Keratinocyte (primary cell): ENCODE measurements around the gene FKBP1A. TPM values are rescaled to one million over a fixed set of nuclear protein-coding genes. Genes with fewer than 3 reads are reported as not detected.

ENCODE experiments used
- DNase-seq: peaks from one replicate; pipeline ENCODE4 v3.0.0-alpha.2; 2011; ENCODE audit warnings: low read depth, missing footprints, low spot score
- FAIRE-seq: peaks from 2 replicates; lab custom pipeline; 2011; peaks lifted over from hg19 to GRCh38; lab: Jason Lieb, UNC
- H2AFZ ChIP-seq: 2 replicates; pipeline ENCODE4 v1.6.0; 2012; ENCODE audit warnings: low read length, control low read depth, inconsistent platforms; ENCODE audit not compliant: control insufficient read depth
- H3K27ac ChIP-seq: 2 replicates; pipeline ENCODE4 v1.5.1; 2011; ENCODE audit warnings: low read length; ENCODE audit not compliant: control insufficient read depth, insufficient read depth
- H3K27me3 ChIP-seq: 3 replicates; pipeline ENCODE4 v1.6.0; 2011; ENCODE audit warnings: low read length; ENCODE audit not compliant: control insufficient read depth, insufficient read depth; ENCODE audit errors: extremely low read depth
- H3K36me3 ChIP-seq, 2 experiments: 2 replicates in 1 of 2; 3 replicates in 1 of 2; pipeline ENCODE4 v1.5.1; 2011; ENCODE audit warnings: low read length in 2 of 2, mild to moderate bottlenecking in 1 of 2; ENCODE audit not compliant: control insufficient read depth in 2 of 2, insufficient read depth in 2 of 2; ENCODE audit errors: extremely low read depth in 1 of 2
- H3K4me1 ChIP-seq: 3 replicates; pipeline ENCODE4 v1.5.1; 2011; ENCODE audit warnings: low read length; ENCODE audit not compliant: control insufficient read depth, insufficient read depth; ENCODE audit errors: extremely low read depth
- H3K4me2 ChIP-seq: 3 replicates; pipeline ENCODE4 v1.6.0; 2011; ENCODE audit warnings: low read depth, low read length; ENCODE audit not compliant: control insufficient read depth, insufficient read depth; ENCODE audit errors: extremely low read depth
- H3K4me3 ChIP-seq, 3 experiments: fragments of 200-600 bp in 1 of 3; sonication (generic) in 1 of 3; 2 replicates in 2 of 3; 3 replicates in 1 of 3; pipeline ENCODE4 v1.5.1; 2011 to 2016; ENCODE audit warnings: low read length in 3 of 3, mild to moderate bottlenecking in 3 of 3, control low read depth in 2 of 3, inconsistent platforms in 1 of 3, low read depth in 1 of 3, mixed read lengths in 1 of 3, mixed run types in 1 of 3, moderate library complexity in 1 of 3; ENCODE audit not compliant: control insufficient read depth in 2 of 3, insufficient read depth in 2 of 3; ENCODE audit errors: extremely low read depth in 1 of 3
- H3K79me2 ChIP-seq: 2 replicates; pipeline ENCODE4 v1.6.0; 2012; ENCODE audit warnings: low read length; ENCODE audit not compliant: control insufficient read depth, insufficient read depth
- H3K9ac ChIP-seq: 3 replicates; pipeline ENCODE4 v1.6.0; 2011; ENCODE audit warnings: low read length; ENCODE audit not compliant: control insufficient read depth, insufficient read depth; ENCODE audit errors: extremely low read depth
- H3K9me1 ChIP-seq: 3 replicates; pipeline ENCODE4 v1.6.0; 2011; ENCODE audit warnings: low read length; ENCODE audit not compliant: control insufficient read depth, insufficient read depth; ENCODE audit errors: extremely low read depth
- H3K9me3 ChIP-seq: 2 replicates; pipeline ENCODE4 v1.5.1; 2012; ENCODE audit warnings: low read depth, low read length; ENCODE audit not compliant: control insufficient read depth
- H4K20me1 ChIP-seq: 3 replicates; pipeline ENCODE4 v1.6.0; 2011; ENCODE audit warnings: low read length; ENCODE audit not compliant: control insufficient read depth, insufficient read depth; ENCODE audit errors: extremely low read depth
- EZH2 ChIP-seq: IDR thresholded peaks from one replicate; pipeline ENCODE4 v1.6.1; 2012; ENCODE audit warnings: inconsistent platforms, mild to moderate bottlenecking, low read length, moderate library complexity
- dilution Hi-C: fragments of 300-500 bp; cut with MboI; formaldehyde crosslinking; loops from one replicate; pipeline ENCODE4 v1.7.0; 2020; ENCODE audit warnings: low sequenced_read_pairs; ENCODE audit not compliant: extremely low pct_ligation_motif_present
- polyA plus RNA-seq, 5 experiments: library from polyadenylated mRNA; depleted of rRNA in 3 of 5; stranded (reverse) in 3 of 5; stranded (forward) in 1 of 5; unstranded in 1 of 5; fragments of >200 nt; gene quantifications; 1 replicate in 1 of 5; 2 replicates in 3 of 5; 3 replicates in 1 of 5; pipeline versions ENCODE4 v1.2.1 to v1.2.3, GENCODE V29; 2011 to 2012; ENCODE audit warnings: missing spikeins in 2 of 5, low read depth in 1 of 5, low replicate concordance in 1 of 5
- TF ChIP-seq, protein P1 (sequence below), 3 experiments: IDR thresholded peaks in 1 of 3; conservative IDR thresholded peaks in 1 of 3; optimal IDR thresholded peaks in 1 of 3; 2 replicates in 2 of 3; 3 replicates in 1 of 3; pipeline versions ENCODE3 to v1.5.1; 2011; ENCODE audit warnings: low read length in 3 of 3, mild to moderate bottlenecking in 3 of 3, moderate library complexity in 2 of 3, control low read depth in 1 of 3, inconsistent platforms in 1 of 3; ENCODE audit not compliant: insufficient read depth in 2 of 3; ENCODE audit errors: extremely low read depth in 1 of 3

FKBP1A gene
- polyA plus RNA-seq, 1 donor (not counting 4 experiments of a cell fraction or from before 2014, with no cell fraction given): 1,010 TPM

DNA sequence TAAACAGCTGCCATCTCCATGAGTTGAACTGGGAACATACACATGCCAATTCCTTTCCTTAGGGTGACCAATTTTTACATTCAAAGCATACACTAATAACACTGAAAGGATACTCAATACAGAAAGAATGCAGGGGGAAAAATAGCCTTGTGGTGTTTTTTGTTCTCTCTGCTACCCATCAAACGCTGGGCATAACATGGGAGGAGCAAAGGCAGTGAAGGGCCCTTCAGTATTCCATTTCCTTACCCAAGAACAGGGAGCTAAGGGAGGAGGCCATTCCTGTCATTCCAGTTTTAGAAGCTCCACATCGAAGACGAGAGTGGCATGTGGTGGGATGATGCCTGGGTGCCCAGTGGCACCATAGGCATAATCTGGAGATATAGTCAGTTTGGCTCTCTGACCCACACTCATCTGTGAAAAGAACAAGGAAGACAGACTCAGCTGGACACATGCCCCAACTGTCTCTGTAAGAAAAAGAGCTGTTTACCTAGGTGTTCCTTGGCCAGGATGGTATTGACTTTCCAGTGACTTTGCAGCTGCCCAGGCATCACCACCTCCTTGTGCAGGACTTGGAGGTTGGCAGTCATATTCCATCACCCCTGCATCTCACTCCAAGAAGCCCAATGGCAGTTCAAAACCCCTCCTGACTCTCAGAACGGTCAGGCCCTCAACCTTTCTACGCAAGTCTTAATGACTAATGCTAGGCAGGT lies 20.9 kb downstream of the FKBP1A start:
- no peaks in the 10 kb centered on the region for H3K27me3 ChIP-seq
- DNase-seq: no peak
- H3K9me3 ChIP-seq: no peaks in the 10 kb centered on the region
- peaks cover 14% of the 10 kb centered on the region for H4K20me1 ChIP-seq
- peaks cover 26 to 53% of the 10 kb centered on the region in 2 experiments for H3K36me3 ChIP-seq
- H3K79me2 ChIP-seq: peaks cover 78% of the 10 kb centered on the region
- dilution Hi-C loops: no loop called here
- H3K4me3 ChIP-seq: no peak overlapping the region
- no peak overlapping the region for H3K27ac ChIP-seq
- H2AFZ ChIP-seq: no peak overlapping the region
- no peak overlapping the region for H3K4me2 ChIP-seq
- no peaks in the 10 kb centered on the region for H3K9me1 ChIP-seq
- no peak overlapping the region for H3K9ac ChIP-seq
- FAIRE-seq: no peak
- TF ChIP-seq, protein P1, sequence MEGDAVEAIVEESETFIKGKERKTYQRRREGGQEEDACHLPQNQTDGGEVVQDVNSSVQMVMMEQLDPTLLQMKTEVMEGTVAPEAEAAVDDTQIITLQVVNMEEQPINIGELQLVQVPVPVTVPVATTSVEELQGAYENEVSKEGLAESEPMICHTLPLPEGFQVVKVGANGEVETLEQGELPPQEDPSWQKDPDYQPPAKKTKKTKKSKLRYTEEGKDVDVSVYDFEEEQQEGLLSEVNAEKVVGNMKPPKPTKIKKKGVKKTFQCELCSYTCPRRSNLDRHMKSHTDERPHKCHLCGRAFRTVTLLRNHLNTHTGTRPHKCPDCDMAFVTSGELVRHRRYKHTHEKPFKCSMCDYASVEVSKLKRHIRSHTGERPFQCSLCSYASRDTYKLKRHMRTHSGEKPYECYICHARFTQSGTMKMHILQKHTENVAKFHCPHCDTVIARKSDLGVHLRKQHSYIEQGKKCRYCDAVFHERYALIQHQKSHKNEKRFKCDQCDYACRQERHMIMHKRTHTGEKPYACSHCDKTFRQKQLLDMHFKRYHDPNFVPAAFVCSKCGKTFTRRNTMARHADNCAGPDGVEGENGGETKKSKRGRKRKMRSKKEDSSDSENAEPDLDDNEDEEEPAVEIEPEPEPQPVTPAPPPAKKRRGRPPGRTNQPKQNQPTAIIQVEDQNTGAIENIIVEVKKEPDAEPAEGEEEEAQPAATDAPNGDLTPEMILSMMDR (optimal IDR thresholded peaks at IDR 0.05 in 1 of 3, IDR thresholded peaks at IDR 0.05 in 1 of 3, conservative IDR thresholded peaks at IDR 0.05 in 1 of 3; ENCODE audit: extremely low read depth in 1 of 3, insufficient read depth in 2 of 3, low read length in 3 of 3): no peak
- TF ChIP-seq EZH2: no peak
- peaks cover 18% of the 10 kb centered on the region for H3K4me1 ChIP-seq

DNA sequence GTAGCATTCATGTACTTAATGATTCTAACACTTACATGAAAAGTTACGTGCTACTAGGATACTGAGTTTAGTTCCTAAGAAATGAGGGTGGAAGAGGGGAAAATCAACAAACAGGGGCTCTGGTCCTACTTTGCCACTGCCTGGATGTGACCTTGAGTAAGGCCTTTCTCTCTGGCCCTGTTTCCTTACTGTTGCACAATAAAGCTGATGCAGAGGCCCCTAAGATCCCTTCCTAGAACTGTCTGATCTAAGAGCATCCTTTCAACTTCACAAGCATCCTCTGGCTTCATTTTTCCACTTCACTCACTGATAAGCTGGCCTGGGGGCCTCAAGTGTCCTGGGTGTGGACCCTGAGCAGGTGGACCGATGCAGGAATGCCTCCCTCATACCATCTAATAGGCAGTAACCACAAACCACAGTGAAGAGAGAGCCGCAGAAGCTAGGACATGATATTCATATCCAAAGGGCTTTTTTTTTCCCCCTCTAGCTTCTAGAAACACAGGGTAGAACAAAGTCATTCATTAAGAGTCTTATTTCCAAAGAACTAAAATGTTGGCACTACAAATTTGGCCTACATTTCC lies 21.6 kb downstream of the FKBP1A start:
- dilution Hi-C loops: no loop called here
- no peaks in the 10 kb centered on the region for H3K9me3 ChIP-seq
- peaks cover 18% of the 10 kb centered on the region for H3K4me1 ChIP-seq
- H3K9ac ChIP-seq: no peak overlapping the region
- peaks cover 14% of the 10 kb centered on the region for H4K20me1 ChIP-seq
- no peak overlapping the region for H3K4me2 ChIP-seq
- TF ChIP-seq, protein P1 (optimal IDR thresholded peaks at IDR 0.05 in 1 of 3, IDR thresholded peaks at IDR 0.05 in 1 of 3, conservative IDR thresholded peaks at IDR 0.05 in 1 of 3; ENCODE audit: extremely low read depth in 1 of 3, insufficient read depth in 2 of 3, low read length in 3 of 3): no peak
- no peak for TF ChIP-seq EZH2
- FAIRE-seq (no peak), DNase-seq (no peak)
- H3K27ac ChIP-seq: no peak overlapping the region
- H2AFZ ChIP-seq: no peak overlapping the region
- H3K27me3 ChIP-seq: no peaks in the 10 kb centered on the region
- H3K36me3 ChIP-seq: peaks cover 26 to 53% of the 10 kb centered on the region in 2 experiments
- peaks cover 72% of the 10 kb centered on the region for H3K79me2 ChIP-seq
- no peak overlapping the region for H3K4me3 ChIP-seq
- H3K9me1 ChIP-seq: no peaks in the 10 kb centered on the region
